Naive thymus-derived CD4-positive, alpha-beta T cell (primary cell): ENCODE measurements around the gene GPR183. TPM values are rescaled to one million over a fixed set of nuclear protein-coding genes. Genes with fewer than 3 reads are reported as not detected.

Experiments
- ATAC-seq: fragments of 150-1000 bp; cut with Tn5 transposase; 2 replicates; pipeline ENCODE4 v1.10.0; 2021; ENCODE audit warnings: mild to moderate bottlenecking, moderate library complexity
- CTCF ChIA-PET: fragments of 350-600 bp; sonication (Branson Sonifier 250); formaldehyde crosslinking; loops from one replicate; lab custom pipeline; 2021; ENCODE audit warnings: antibody characterized with exemption; lab: Charles Lee
- POLR2A ChIA-PET: fragments of 350-600 bp; sonication (Branson Sonifier 250); formaldehyde crosslinking; loops from one replicate; lab custom pipeline; 2021; ENCODE audit warnings: antibody characterized with exemption, inconsistent platforms; lab: Charles Lee
- DNase-seq, 9 donors: peaks; one replicate each; pipeline versions ENCODE4 v3.0.0 to v3.0.0-alpha.2; 2020 to 2022; ENCODE audit warnings: mixed read lengths in 1 of 9
- H3K27ac ChIP-seq: one replicate; pipeline ENCODE4 v1.7.0; 2013; ENCODE audit warnings: mild to moderate bottlenecking, low read depth, low read length, moderate library complexity
- H3K27me3 ChIP-seq, 2 donors: one replicate each; pipeline ENCODE4 v1.7.0; 2013; ENCODE audit warnings: low read length in 2 of 2, mild to moderate bottlenecking in 2 of 2, moderate library complexity in 2 of 2; ENCODE audit not compliant: control insufficient read depth in 2 of 2, insufficient read depth in 2 of 2
- H3K36me3 ChIP-seq, 3 experiments: 1 replicate in 2 of 3; 2 replicates in 1 of 3; pipeline ENCODE4 v1.7.0; 2013; ENCODE audit warnings: low read length in 3 of 3, mild to moderate bottlenecking in 3 of 3, moderate library complexity in 1 of 3; ENCODE audit not compliant: insufficient read depth in 3 of 3, control insufficient read depth in 2 of 3
- H3K4me1 ChIP-seq, 2 donors: one replicate each; pipeline ENCODE4 v1.7.0; 2013; ENCODE audit warnings: low read length in 2 of 2, mild to moderate bottlenecking in 2 of 2, moderate library complexity in 1 of 2; ENCODE audit not compliant: control insufficient read depth in 2 of 2, insufficient read depth in 2 of 2
- H3K4me3 ChIP-seq: 2 replicates; pipeline ENCODE4 v1.7.0; 2013; ENCODE audit warnings: mild to moderate bottlenecking, low read length
- H3K9me3 ChIP-seq, 3 experiments: 1 replicate in 2 of 3; 2 replicates in 1 of 3; pipeline ENCODE4 v1.7.0; 2013; ENCODE audit warnings: low read length in 3 of 3; ENCODE audit not compliant: control insufficient read depth in 2 of 3
- H3K27ac Mint-ChIP-seq, 9 donors: one replicate each; pipeline ENCODE4 v1.8.0; 2020 to 2022; ENCODE audit warnings: mixed read lengths in 9 of 9, mild to moderate bottlenecking in 8 of 9, moderate library complexity in 5 of 9, inconsistent platforms in 2 of 9
- H3K27me3 Mint-ChIP-seq, 5 donors: one replicate each; pipeline ENCODE4 v1.8.0; 2021 to 2022; ENCODE audit warnings: mixed read lengths in 5 of 5, mild to moderate bottlenecking in 1 of 5
- H3K36me3 Mint-ChIP-seq, 5 donors: one replicate each; pipeline ENCODE4 v1.8.0; 2020 to 2022; ENCODE audit warnings: mixed read lengths in 5 of 5, mild to moderate bottlenecking in 3 of 5, inconsistent platforms in 1 of 5
- H3K4me1 Mint-ChIP-seq, 7 donors: one replicate each; pipeline ENCODE4 v1.8.0; 2020 to 2022; ENCODE audit warnings: mixed read lengths in 7 of 7, mild to moderate bottlenecking in 3 of 7, inconsistent platforms in 1 of 7
- H3K4me3 Mint-ChIP-seq, 10 donors: one replicate each; pipeline ENCODE4 v1.8.0; 2020 to 2022; ENCODE audit warnings: mild to moderate bottlenecking in 10 of 10, mixed read lengths in 10 of 10, moderate library complexity in 6 of 10, inconsistent platforms in 2 of 10
- H3K9me3 Mint-ChIP-seq, 11 donors: one replicate each; pipeline ENCODE4 v1.8.0; 2020 to 2022; ENCODE audit warnings: mixed read lengths in 11 of 11, mild to moderate bottlenecking in 4 of 11, inconsistent platforms in 1 of 11, moderate library complexity in 1 of 11
- intact Hi-C, 2 donors: fragments of 100-400 bp; cut with micrococcal nuclease; formaldehyde crosslinking; loops; one replicate each; pipeline ENCODE4 v1.15.1; 2023
- polyA plus RNA-seq, 2 donors: library from polyadenylated mRNA; unstranded; fragments of 300-500 nt; fragmentation: Illumina TruSeq; gene quantifications; one replicate each; pipeline ENCODE4 v1.2.3, GENCODE V29; 2021
- total RNA-seq, 6 experiments: library from RNA in 5 of 6; stranded (reverse) in 5 of 6; gene quantifications; 1 replicate in 5 of 6; 2 replicates in 1 of 6; pipeline ENCODE4 v1.2.3 and lab custom pipeline; 2021 to 2026

Gene GPR183
- total and polyA plus RNA-seq, 7 experiments from 2014 or later = 26.8 to 241 (median 216) TPM

- DNase-seq = no peak
- peaks cover 72 to 84% of the 10 kb centered on the region in 2 donors for H3K4me1 ChIP-seq
- Mint-ChIP-seq H3K27me3 (no peaks in the 10 kb centered on the region), H3K4me1 (peaks cover 65 to 97% (median 93%) of the 10 kb centered on the region in 7 donors), H3K36me3 (peaks cover 3 to 33% (median 23%) of the 10 kb centered on the region in 5 donors), H3K27ac (peak overlapping the region; percentile 1 to 96 (median 89)), H3K4me3 (peak overlapping the region in 9 of 10 donors; percentile 40 to 81 (median 55)), H3K9me3 (no peaks in the 10 kb centered on the region)
- CTCF ChIA-PET = interaction anchor here (0.6 to 3.2 kb wide), 2 partner anchors 136 to 149 kb away, joined by 5 to 13 read pairs; no protein-coding TSS in a partner anchor
- intact Hi-C loops = loop anchor here in 1 of 2 donors (10.0 kb wide), 1 partner anchor 217 kb away; the partner anchor contains the start of gene TM9SF2
- H3K27me3 ChIP-seq = no peaks in the 10 kb centered on the region
- no peak for ATAC-seq
- peak overlapping the region; percentile 32 for H3K27ac ChIP-seq
- POLR2A ChIA-PET = interaction anchor here (1.1 to 12.2 kb wide), 2 partner anchors 15 to 32 kb away, joined by 3 to 208 read pairs; partner anchors contain the start of gene GPR183
- H3K4me3 ChIP-seq = no peak overlapping the region
- peaks cover 0 to 3% (median 0%) of the 10 kb centered on the region in 3 experiments for H3K36me3 ChIP-seq
- no peaks in the 10 kb centered on the region for H3K9me3 ChIP-seq
These were observed 19.6 kb downstream of the GPR183 start for GRCh38 chr13:99287551-99287950.

- peaks cover 85 to 89% of the 10 kb centered on the region in 2 donors for H3K4me1 ChIP-seq
- Mint-ChIP-seq H3K4me1 (peaks cover 67 to 99% (median 94%) of the 10 kb centered on the region in 7 donors), H3K27me3 (no peaks in the 10 kb centered on the region), H3K36me3 (peaks cover 3 to 30% (median 23%) of the 10 kb centered on the region in 5 donors), H3K27ac (peak overlapping the region in 8 of 9 donors; percentile 77 to 99 (median 92)), H3K9me3 (no peaks in the 10 kb centered on the region), H3K4me3 (peak overlapping the region in 9 of 10 donors; percentile 7 to 76 (median 59))
- DNase-seq (no peak), ATAC-seq (no peak)
- H3K9me3 ChIP-seq = no peaks in the 10 kb centered on the region
- peak overlapping the region; percentile 43 for H3K27ac ChIP-seq
- H3K4me3 ChIP-seq = no peak overlapping the region
- ChIA-PET CTCF (interaction anchor here (1.0 to 3.2 kb wide), 9 partner anchors 10 to 151 kb away, joined by 3 to 13 read pairs (median 4); no protein-coding TSS in a partner anchor), POLR2A (interaction anchor here (0.6 to 12.2 kb wide), 12 partner anchors 8 to 132 kb away, joined by 3 to 208 read pairs (median 5); partner anchors contain the start of gene GPR183)
- no peaks in the 10 kb centered on the region for H3K27me3 ChIP-seq
- intact Hi-C loops = loop anchor here in 1 of 2 donors (10.0 kb wide), 1 partner anchor 219 kb away; the partner anchor contains the start of gene TM9SF2
- peaks cover 0 to 3% (median 0%) of the 10 kb centered on the region in 3 experiments for H3K36me3 ChIP-seq
These were observed 21.6 kb downstream of the GPR183 start for GRCh38 chr13:99285432-99286182.

GRCh38 chr13:99282264-99283231 is 24.7 kb downstream of the GPR183 start:
- peak in 6 of 9 donors; percentile 41 to 77 (median 66) for DNase-seq
- H3K4me3 Mint-ChIP-seq = peak overlapping the region; percentile 36 to 85 (median 72)

GRCh38 chr13:99281811-99282263 is 25.4 kb downstream of the GPR183 start:
- peak overlapping the region; percentile 86 to 99 (median 97) for H3K27ac Mint-ChIP-seq
- Histone ChIP-seq H3K9me3 (no peaks in the 10 kb centered on the region), H3K4me3 (peak overlapping the region; percentile 10), H3K36me3 (no peaks in the 10 kb centered on the region), H3K27me3 (no peaks in the 10 kb centered on the region), H3K4me1 (peaks cover 83 to 87% of the 10 kb centered on the region in 2 donors), H3K27ac (peak overlapping the region; percentile 73)
- ChIA-PET CTCF (interaction anchor here (0.8 to 2.6 kb wide), 8 partner anchors 11 to 155 kb away, joined by 3 to 16 read pairs (median 4); no protein-coding TSS in a partner anchor), POLR2A (interaction anchor here (1.0 to 12.2 kb wide), 13 partner anchors 13 to 153 kb away, joined by 3 to 208 read pairs (median 5); partner anchors contain the start of genes GPR183 and UBAC2)
- H3K36me3 Mint-ChIP-seq = peaks cover 0 to 29% (median 18%) of the 10 kb centered on the region in 5 donors
- peak overlapping the region; percentile 36 to 85 (median 72) for H3K4me3 Mint-ChIP-seq
- H3K4me1 Mint-ChIP-seq = peaks cover 64 to 99% (median 94%) of the 10 kb centered on the region in 7 donors
- H3K9me3 Mint-ChIP-seq = no peaks in the 10 kb centered on the region
- no peaks in the 10 kb centered on the region for H3K27me3 Mint-ChIP-seq
- ATAC-seq (peak; percentile 85), DNase-seq (peak in 7 of 9 donors; percentile 45 to 65 (median 55))
- intact Hi-C loops = loop anchor here (1.0 to 10.0 kb wide), 10 partner anchors 8 to 325 kb away; partner anchors contain the start of genes TM9SF2 (in 2 of the 2), CLYBL (in 1 of the 2) and GPR183 (in 1 of the 2)

More at GRCh38 chr13:99282264-99283231, 24.7 kb downstream of the GPR183 start:
- peak overlapping the region; percentile 73 for H3K27ac ChIP-seq
- no peaks in the 10 kb centered on the region for H3K36me3 ChIP-seq
- H3K27me3 ChIP-seq = no peaks in the 10 kb centered on the region
- ChIA-PET CTCF (interaction anchor here (0.7 to 2.6 kb wide), 10 partner anchors 11 to 154 kb away, joined by 3 to 16 read pairs (median 4); no protein-coding TSS in a partner anchor), POLR2A (interaction anchor here (0.8 to 12.2 kb wide), 19 partner anchors 10 to 233 kb away, joined by 3 to 208 read pairs (median 4); partner anchors contain the start of genes GPR183 and UBAC2)
- Mint-ChIP-seq H3K27ac (peak overlapping the region; percentile 86 to 99 (median 97)), H3K9me3 (no peaks in the 10 kb centered on the region), H3K4me1 (peaks cover 67 to 99% (median 94%) of the 10 kb centered on the region in 7 donors), H3K27me3 (no peaks in the 10 kb centered on the region), H3K36me3 (peaks cover 0 to 30% (median 20%) of the 10 kb centered on the region in 5 donors)
- peaks cover 89 to 91% of the 10 kb centered on the region in 2 donors for H3K4me1 ChIP-seq
- intact Hi-C loops = loop anchor here (1.0 to 10.0 kb wide), 10 partner anchors 8 to 325 kb away; partner anchors contain the start of genes TM9SF2 (in 2 of the 2), CLYBL (in 1 of the 2) and GPR183 (in 1 of the 2)
- ATAC-seq = peak; percentile 69
- peak overlapping the region; percentile 10 for H3K4me3 ChIP-seq
- H3K9me3 ChIP-seq = no peaks in the 10 kb centered on the region

- Histone ChIP-seq H3K27me3 (no peaks in the 10 kb centered on the region), H3K36me3 (no peaks in the 10 kb centered on the region), H3K4me3 (no peak overlapping the region), H3K9me3 (no peaks in the 10 kb centered on the region), H3K27ac (peak overlapping the region; percentile 73), H3K4me1 (peaks cover 84 to 89% of the 10 kb centered on the region in 2 donors)
- Mint-ChIP-seq H3K4me1 (peaks cover 60 to 99% (median 94%) of the 10 kb centered on the region in 7 donors), H3K4me3 (peak overlapping the region in 5 of 10 donors; percentile 10 to 81 (median 21)), H3K9me3 (no peaks in the 10 kb centered on the region), H3K27me3 (no peaks in the 10 kb centered on the region), H3K36me3 (peaks cover 0 to 28% (median 22%) of the 10 kb centered on the region in 5 donors), H3K27ac (peak overlapping the region; percentile 42 to 99 (median 96))
- ATAC-seq (peak; percentile 30), DNase-seq (no peak)
- ChIA-PET POLR2A (interaction anchor here (0.7 to 12.2 kb wide), 12 partner anchors 9 to 154 kb away, joined by 3 to 208 read pairs (median 4); partner anchors contain the start of gene GPR183), CTCF (interaction anchor here (0.7 to 1.5 kb wide), 3 partner anchors 11 to 137 kb away, joined by 3 to 6 read pairs (median 3); no protein-coding TSS in a partner anchor)
- intact Hi-C loops = loop anchor here (5.0 to 10.0 kb wide), 3 partner anchors 222 to 327 kb away; partner anchors contain the start of genes TM9SF2 (in 2 of the 2) and CLYBL (in 1 of the 2)
These were observed 27.0 kb downstream of the GPR183 start for GRCh38 chr13:99280166-99280565.
